ENCODE measurements around the gene TBCK. TPM values are rescaled to one million over a fixed set of nuclear protein-coding genes. Genes with fewer than 3 reads are reported as not detected.

The TBCK gene
- total RNA-seq, 1 experiment from 2014 or later = 22.3 TPM

DNA sequence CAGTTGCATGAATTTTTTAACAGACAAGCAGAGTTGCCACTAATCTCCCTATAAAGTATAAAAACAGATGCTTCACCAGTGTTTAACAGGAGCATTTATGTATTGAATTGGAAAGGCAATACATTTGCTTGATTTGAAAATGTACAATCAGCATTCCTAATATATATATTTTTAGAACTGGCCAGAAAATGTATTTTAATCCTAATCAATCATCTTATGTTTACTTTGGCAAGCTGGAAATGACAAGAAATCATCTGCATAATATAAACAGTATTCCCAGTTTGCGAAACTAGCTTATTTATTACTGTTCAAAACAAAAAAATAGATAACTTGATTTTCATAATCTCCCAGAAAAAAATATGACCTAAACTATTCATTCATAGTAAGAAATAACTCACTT, 123.9 kb downstream of the TBCK start (continued):
- TF ChIP-seq YY1 (IDR thresholded peaks at IDR 0.05; ENCODE audit: extremely low read depth, insufficient replicate concordance, low read depth, low read length) = no peak

DNA sequence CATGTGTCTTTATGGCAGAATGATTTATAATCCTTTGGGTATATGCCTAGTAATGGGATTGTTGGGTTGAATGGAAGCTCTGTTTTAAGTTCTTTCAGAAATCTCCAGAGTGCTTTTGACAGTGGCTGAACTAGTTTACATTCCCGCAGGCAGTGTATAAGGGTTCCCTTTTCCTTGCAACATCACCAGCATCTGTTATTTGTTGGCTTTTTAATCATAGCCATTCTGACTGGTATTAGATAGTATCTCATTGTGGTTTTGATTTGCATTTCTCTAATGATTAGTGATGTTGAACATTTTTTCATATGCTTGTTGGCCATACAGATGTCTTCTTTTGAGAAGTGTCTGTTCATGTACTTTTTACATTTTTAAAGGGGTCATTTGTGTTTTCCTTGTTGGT, 129.8 kb downstream of the TBCK start:
- H3K9ac ChIP-seq (ENCODE audit: low read length) = no peak overlapping the region
- H3K4me3 ChIP-seq (replicated peaks in 1 of 2; ENCODE audit: low read depth in 1 of 2, low read length in 2 of 2) = no peak overlapping the region
- no peaks in the 10 kb centered on the region for H3K4me1 ChIP-seq (ENCODE audit: control insufficient read depth in 1 of 2, insufficient read depth in 2 of 2, low read length in 2 of 2)
- intact Hi-C loops (cut with micrococcal nuclease) = no loop called here
- H3K36me3 ChIP-seq (ENCODE audit: control insufficient read depth in 1 of 2, insufficient read depth in 2 of 2, low read length in 2 of 2) = no peaks in the 10 kb centered on the region
- ATAC-seq (no peak), DNase-seq (ENCODE audit: low read depth, low spot score) (no peak)
- no peaks in the 10 kb centered on the region for H3K79me2 ChIP-seq (ENCODE audit: insufficient read depth, low read length)
- H3K27me3 ChIP-seq (ENCODE audit: insufficient read depth, low read length) = no peaks in the 10 kb centered on the region
- ChIA-PET RAD21 (ENCODE audit: low non-redundant PET in 1 of 2, low total read pairs in 2 of 2, uncharacterized antibody in 2 of 2, unreplicated experiment in 2 of 2) (no interaction called here), POLR2A (no interaction called here), CTCF (no interaction called here)
- no peaks in the 10 kb centered on the region for H4K20me1 ChIP-seq (ENCODE audit: insufficient read depth)
- H3K4me2 ChIP-seq (ENCODE audit: low read length) = no peak overlapping the region
- no peak overlapping the region for H3K27ac ChIP-seq (ENCODE audit: low read depth, low read length)
- no peak overlapping the region for H2AFZ ChIP-seq (ENCODE audit: low read depth, low read length, poor library complexity, severe bottlenecking)
- H3K9me2 ChIP-seq (ENCODE audit: insufficient read depth) = no peaks in the 10 kb centered on the region
- H3K9me3 ChIP-seq (ENCODE audit: control insufficient read depth in 1 of 2, insufficient read depth in 1 of 2, low read depth in 1 of 2, low read length in 2 of 2) = no peaks in the 10 kb centered on the region
- no TSS peak for BruUV-seq (replicated peaks)
- TF ChIP-seq SRF (IDR thresholded peaks at IDR 0.05; ENCODE audit: low read depth) = no peak
- no peak for TF ChIP-seq TCF7L2 (IDR thresholded peaks at IDR 0.05; ENCODE audit: borderline replicate concordance, extremely low read depth, insufficient read depth, insufficient read length)
- TF ChIP-seq, protein P1, sequence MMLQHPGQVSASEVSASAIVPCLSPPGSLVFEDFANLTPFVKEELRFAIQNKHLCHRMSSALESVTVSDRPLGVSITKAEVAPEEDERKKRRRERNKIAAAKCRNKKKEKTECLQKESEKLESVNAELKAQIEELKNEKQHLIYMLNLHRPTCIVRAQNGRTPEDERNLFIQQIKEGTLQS (IDR thresholded peaks at IDR 0.05) = no peak
- TF ChIP-seq JUND (IDR thresholded peaks at IDR 0.05) = no peak
- TF ChIP-seq SP1 (IDR thresholded peaks at IDR 0.05; ENCODE audit: low read depth) = no peak
- no peak for TF ChIP-seq EGR1 (IDR thresholded peaks at IDR 0.05; ENCODE audit: low read depth)
- no peak for TF ChIP-seq ELF1 (IDR thresholded peaks at IDR 0.05; ENCODE audit: borderline replicate concordance, low read depth)
- TF ChIP-seq EZH2 (IDR thresholded peaks at IDR 0.05) = no peak

DNA sequence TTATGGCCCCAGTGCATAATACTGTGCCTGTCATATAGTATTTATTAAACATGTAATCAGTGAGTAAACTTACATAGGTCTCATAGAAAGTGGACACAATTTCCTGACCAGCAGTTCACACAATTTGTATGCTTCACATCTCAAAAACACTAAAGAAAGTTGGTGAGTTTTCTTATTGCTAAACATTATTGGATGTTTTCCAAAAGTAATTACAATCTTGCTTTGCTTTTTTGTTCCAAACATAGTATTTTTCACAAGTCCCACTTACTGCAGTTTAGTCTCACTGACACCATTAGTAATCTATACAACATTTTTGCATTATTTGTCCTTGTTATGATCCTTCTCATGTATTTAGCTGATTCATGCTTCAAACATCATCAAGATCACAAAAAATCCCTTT, 132.5 kb downstream of the TBCK start:
- POLR2A ChIA-PET = no interaction called here

More for the DNA sequence above, 132.5 kb downstream of the TBCK start:
- Histone ChIP-seq H3K9me3 (ENCODE audit: control insufficient read depth in 1 of 2, insufficient read depth in 1 of 2, low read depth in 1 of 2, low read length in 2 of 2) (no peaks in the 10 kb centered on the region), H3K4me2 (ENCODE audit: low read length) (no peak overlapping the region), H3K4me3 (replicated peaks in 1 of 2; ENCODE audit: low read depth in 1 of 2, low read length in 2 of 2) (no peak overlapping the region), H3K9me2 (ENCODE audit: insufficient read depth) (no peaks in the 10 kb centered on the region), H2AFZ (ENCODE audit: low read depth, low read length, poor library complexity, severe bottlenecking) (no peak overlapping the region), H3K27ac (ENCODE audit: low read depth, low read length) (no peak overlapping the region), H4K20me1 (ENCODE audit: insufficient read depth) (no peaks in the 10 kb centered on the region), H3K79me2 (ENCODE audit: insufficient read depth, low read length) (no peaks in the 10 kb centered on the region), H3K9ac (ENCODE audit: low read length) (no peak overlapping the region), H3K36me3 (ENCODE audit: control insufficient read depth in 1 of 2, insufficient read depth in 2 of 2, low read length in 2 of 2) (no peaks in the 10 kb centered on the region), H3K27me3 (ENCODE audit: insufficient read depth, low read length) (no peaks in the 10 kb centered on the region), H3K4me1 (ENCODE audit: control insufficient read depth in 1 of 2, insufficient read depth in 2 of 2, low read length in 2 of 2) (no peaks in the 10 kb centered on the region)
- no peak for DNase-seq (ENCODE audit: low read depth, low spot score)
- no peak for TF ChIP-seq ELF1 (IDR thresholded peaks at IDR 0.05; ENCODE audit: borderline replicate concordance, low read depth)
- TF ChIP-seq FOSL1 (IDR thresholded peaks at IDR 0.05; ENCODE audit: low read depth) = no peak
- no peak for TF ChIP-seq CEBPB (IDR thresholded peaks at IDR 0.05; ENCODE audit: low read depth)
- TF ChIP-seq SP1 (IDR thresholded peaks at IDR 0.05; ENCODE audit: low read depth) = no peak
- RAD21 ChIA-PET (ENCODE audit: low non-redundant PET in 1 of 2, low total read pairs in 2 of 2, uncharacterized antibody in 2 of 2, unreplicated experiment in 2 of 2) = no interaction called here
- intact Hi-C loops (cut with micrococcal nuclease) = no loop called here
- ATAC-seq = no peak
- CTCF ChIA-PET = no interaction called here
- BruUV-seq (replicated peaks) = no TSS peak
